DOHH2 (cell line): ENCODE measurements around the gene CHN2.

Source experiments
- H3F3A ChIP-seq: fragments of 200-600 bp; sonication (generic), shearing (Covaris generic); 2 replicates; pipeline ENCODE4 v1.6.0; 2016; ENCODE audit warnings: antibody characterized with exemption, mild to moderate bottlenecking; ENCODE audit not compliant: control insufficient read depth, insufficient read depth
- H3K27ac ChIP-seq: fragments of 200-600 bp; sonication (generic); 2 replicates; pipeline ENCODE4 v1.5.1; 2014; ENCODE audit warnings: low read depth, mild to moderate bottlenecking, low read length, moderate library complexity
- H3K27me3 ChIP-seq: fragments of 200-600 bp; sonication (generic); 2 replicates; pipeline ENCODE4 v1.6.1; 2014; ENCODE audit warnings: mild to moderate bottlenecking, low read length, mixed read lengths; ENCODE audit not compliant: control insufficient read depth
- H3K36me3 ChIP-seq: fragments of 200-600 bp; sonication (generic); 2 replicates; pipeline ENCODE4 v1.6.1; 2014; ENCODE audit warnings: mild to moderate bottlenecking, low read length, moderate library complexity, mixed read lengths; ENCODE audit not compliant: control insufficient read depth
- H3K4me1 ChIP-seq: fragments of 200-600 bp; sonication (generic); 2 replicates; pipeline ENCODE4 v1.6.1; 2014; ENCODE audit warnings: mild to moderate bottlenecking, low read length, mixed read lengths; ENCODE audit not compliant: control insufficient read depth
- H3K4me2 ChIP-seq: fragments of 200-600 bp; sonication (generic); 2 replicates; pipeline ENCODE4 v1.6.0; 2014; ENCODE audit warnings: mild to moderate bottlenecking, low read length, moderate library complexity
- H3K4me3 ChIP-seq: fragments of 200-600 bp; sonication (generic); 2 replicates; pipeline ENCODE4 v1.5.1; 2014; ENCODE audit warnings: mild to moderate bottlenecking, low read length, mixed read lengths
- H3K79me2 ChIP-seq: fragments of 200-600 bp; sonication (generic); 2 replicates; pipeline ENCODE4 v1.6.1; 2014; ENCODE audit warnings: mild to moderate bottlenecking, low read length, mixed read lengths; ENCODE audit not compliant: control insufficient read depth
- H3K9me2 ChIP-seq: fragments of 200-600 bp; sonication (generic); replicated peaks from 2 replicates; pipeline ENCODE4 v1.6.1; 2014; ENCODE audit warnings: mild to moderate bottlenecking, low read length, mixed read lengths; ENCODE audit not compliant: control insufficient read depth
- H3K9me3 ChIP-seq: fragments of 200-600 bp; sonication (generic); 2 replicates; pipeline ENCODE4 v1.6.1; 2014; ENCODE audit warnings: antibody characterized with exemption, low read length, mixed read lengths; ENCODE audit not compliant: control insufficient read depth, insufficient read depth
- H4K20me1 ChIP-seq: fragments of 200-600 bp; sonication (generic); 2 replicates; pipeline ENCODE4 v1.6.0; 2014; ENCODE audit warnings: low read depth, mild to moderate bottlenecking, antibody characterized with exemption, low read length, moderate library complexity; ENCODE audit not compliant: control insufficient read depth, insufficient read depth
- CTCF ChIP-seq: fragments of 200-600 bp; sonication (generic); IDR thresholded peaks from one replicate; pipeline ENCODE4 v1.5.1; 2014; ENCODE audit warnings: antibody characterized with exemption, mild to moderate bottlenecking, low read depth, low read length; ENCODE audit not compliant: poor library complexity, severe bottlenecking
- EZH2phosphoT487 ChIP-seq: fragments of 200-600 bp; sonication (generic); IDR thresholded peaks from 2 replicates; pipeline ENCODE4 v1.6.1; 2017; ENCODE audit warnings: borderline replicate concordance, mild to moderate bottlenecking, antibody characterized with exemption, low read length, moderate library complexity, mixed read lengths

CHN2 gene

GRCh38 chr7:29269935-29270334 lies 75.4 kb downstream of the CHN2 start:
- Histone ChIP-seq H3K4me1 (no peaks in the 10 kb centered on the region), H4K20me1 (no peaks in the 10 kb centered on the region), H3K27ac (no peak overlapping the region), H3K9me2 (no peaks in the 10 kb centered on the region), H3K36me3 (no peaks in the 10 kb centered on the region), H3K27me3 (no peaks in the 10 kb centered on the region), H3K4me2 (no peak overlapping the region), H3F3A (no peaks in the 10 kb centered on the region), H3K4me3 (no peak overlapping the region), H3K79me2 (no peaks in the 10 kb centered on the region), H3K9me3 (no peaks in the 10 kb centered on the region)
- TF ChIP-seq EZH2phosphoT487 (no peak), CTCF (no peak)

- H4K20me1 ChIP-seq = no peaks in the 10 kb centered on the region
- H3F3A ChIP-seq = no peaks in the 10 kb centered on the region
- H3K27me3 ChIP-seq = no peaks in the 10 kb centered on the region
- no peak overlapping the region for H3K4me2 ChIP-seq
- TF ChIP-seq EZH2phosphoT487 (no peak), CTCF (no peak)
- H3K79me2 ChIP-seq = no peaks in the 10 kb centered on the region
- H3K27ac ChIP-seq = no peak overlapping the region
- no peak overlapping the region for H3K4me3 ChIP-seq
- H3K36me3 ChIP-seq = no peaks in the 10 kb centered on the region
- no peaks in the 10 kb centered on the region for H3K4me1 ChIP-seq
- no peaks in the 10 kb centered on the region for H3K9me3 ChIP-seq
- no peaks in the 10 kb centered on the region for H3K9me2 ChIP-seq
Measured at GRCh38 chr7:29270594-29271318, 76.2 kb downstream of the CHN2 start.

- no peak overlapping the region for H3K4me3 ChIP-seq
- no peaks in the 10 kb centered on the region for H3K9me2 ChIP-seq
- H3K9me3 ChIP-seq = no peaks in the 10 kb centered on the region
- no peak for TF ChIP-seq EZH2phosphoT487
- no peak for TF ChIP-seq CTCF
- H3F3A ChIP-seq = no peaks in the 10 kb centered on the region
- no peaks in the 10 kb centered on the region for H3K36me3 ChIP-seq
- no peak overlapping the region for H3K27ac ChIP-seq
- no peak overlapping the region for H3K4me2 ChIP-seq
- no peaks in the 10 kb centered on the region for H3K4me1 ChIP-seq
- H3K27me3 ChIP-seq = no peaks in the 10 kb centered on the region
- H3K79me2 ChIP-seq = no peaks in the 10 kb centered on the region
- H4K20me1 ChIP-seq = no peaks in the 10 kb centered on the region
Measured at GRCh38 chr7:29271319-29271658, 76.7 kb downstream of the CHN2 start.

- Histone ChIP-seq H3K79me2 (no peaks in the 10 kb centered on the region), H3K4me3 (no peak overlapping the region), H3K9me3 (no peaks in the 10 kb centered on the region), H3F3A (no peaks in the 10 kb centered on the region), H3K4me2 (no peak overlapping the region), H3K4me1 (no peaks in the 10 kb centered on the region), H3K27me3 (no peaks in the 10 kb centered on the region), H3K27ac (no peak overlapping the region), H3K36me3 (no peaks in the 10 kb centered on the region), H3K9me2 (no peaks in the 10 kb centered on the region), H4K20me1 (no peaks in the 10 kb centered on the region)
- TF ChIP-seq CTCF (no peak), EZH2phosphoT487 (no peak)
Measured at GRCh38 chr7:29272057-29272456, 77.5 kb downstream of the CHN2 start.
